IMR-90 (cell line): ENCODE data around the gene SNAPIN. TPM values are rescaled to one million over a fixed set of nuclear protein-coding genes. Genes with fewer than 3 reads are reported as not detected.

Experiments
- ATAC-seq: fragments of 200-7000 bp; cut with Tn5 transposase; 2 replicates; pipeline ENCODE4 v1.9.1; 2020; ENCODE audit warnings: low read depth, mild to moderate bottlenecking, moderate library complexity
- BruUV-seq: library from RNA; stranded (reverse); fragments of 400-500 nt; replicated peaks from 2 replicates; lab custom pipeline; 2021; lab: Mats Ljungman, UMichigan
- CTCF ChIA-PET: fragments of 300-600 bp; formaldehyde crosslinking; extraction: SDS; loops from one replicate; lab custom pipeline; 2021; ENCODE audit warnings: antibody characterized with exemption; lab: Yijun Ruan, JAX
- POLR2A ChIA-PET: fragments of 300-600 bp; sonication (Branson Sonifier 250); formaldehyde crosslinking; loops from one replicate; lab custom pipeline; 2022; ENCODE audit warnings: antibody characterized with exemption; ENCODE audit not compliant: unreplicated experiment; lab: Charles Lee
- DNase-seq: peaks from one replicate; pipeline ENCODE4 v3.0.0; 2013
- H2AFZ ChIP-seq: replicated peaks from 2 replicates; pipeline ENCODE3; 2013; ENCODE audit warnings: low read length, mild to moderate bottlenecking; ENCODE audit not compliant: poor library complexity
- H2AK5ac ChIP-seq: 2 replicates; pipeline ENCODE4 v1.6.1; 2013; ENCODE audit warnings: low read depth, low read length, inconsistent platforms
- H2AK9ac ChIP-seq: replicated peaks from 2 replicates; pipeline ENCODE3; 2013; ENCODE audit warnings: mild to moderate bottlenecking, low read depth, low read length, moderate library complexity; ENCODE audit not compliant: poor library complexity
- H2BK120ac ChIP-seq: 2 replicates; pipeline ENCODE4 v1.6.1; 2013; ENCODE audit warnings: low read depth, low read length, inconsistent platforms
- H2BK15ac ChIP-seq: 3 replicates; pipeline ENCODE4 v1.6.1; 2013; ENCODE audit warnings: low read depth, low read length, inconsistent platforms
- H2BK20ac ChIP-seq: 2 replicates; pipeline ENCODE4 v1.6.1; 2013; ENCODE audit warnings: low read depth, mild to moderate bottlenecking, inconsistent platforms, low read length, moderate library complexity
- H2BK5ac ChIP-seq: 2 replicates; pipeline ENCODE4 v1.6.1; 2013; ENCODE audit warnings: mild to moderate bottlenecking, low read depth, low read length, inconsistent platforms; ENCODE audit not compliant: poor library complexity, severe bottlenecking
- H3K14ac ChIP-seq: replicated peaks from 2 replicates; pipeline ENCODE4 v1.6.1; 2013; ENCODE audit warnings: low read depth, low read length, inconsistent platforms
- H3K18ac ChIP-seq: 2 replicates; pipeline ENCODE4 v1.6.1; 2013; ENCODE audit warnings: low read depth, low read length, control low read depth
- H3K23ac ChIP-seq: 2 replicates; pipeline ENCODE4 v1.6.1; 2013; ENCODE audit warnings: low read depth, low read length, inconsistent platforms
- H3K27ac ChIP-seq: 2 replicates; pipeline ENCODE4 v1.5.1; 2013; ENCODE audit warnings: mild to moderate bottlenecking, control low read depth, low read length; ENCODE audit not compliant: insufficient read depth
- H3K27me3 ChIP-seq: 2 replicates; pipeline ENCODE4 v1.6.1; 2013; ENCODE audit warnings: low read length; ENCODE audit not compliant: control insufficient read depth, insufficient read depth
- H3K36me3 ChIP-seq: 2 replicates; pipeline ENCODE4 v1.6.1; 2013; ENCODE audit warnings: low read length, mixed read lengths; ENCODE audit not compliant: control insufficient read depth, insufficient read depth
- H3K4ac ChIP-seq: 2 replicates; pipeline ENCODE4 v1.6.1; 2013; ENCODE audit warnings: low read depth, low read length, inconsistent platforms
- H3K4me1 ChIP-seq: 2 replicates; pipeline ENCODE4 v1.6.1; 2013; ENCODE audit warnings: low read length, mixed read lengths; ENCODE audit not compliant: control insufficient read depth, insufficient read depth
- H3K4me2 ChIP-seq: 2 replicates; pipeline ENCODE4 v1.6.1; 2013; ENCODE audit warnings: low read depth, mild to moderate bottlenecking, control low read depth, low read length, moderate library complexity
- H3K4me3 ChIP-seq: 2 replicates; pipeline ENCODE4 v1.5.1; 2013; ENCODE audit warnings: low read depth, mild to moderate bottlenecking, control low read depth, low read length, moderate library complexity; ENCODE audit not compliant: insufficient read depth
- H3K56ac ChIP-seq: 2 replicates; pipeline ENCODE4 v1.6.1; 2013; ENCODE audit warnings: low read length, inconsistent platforms; ENCODE audit not compliant: insufficient read depth; ENCODE audit errors: extremely low read depth
- H3K79me1 ChIP-seq, 2 experiments: 2 replicates each; pipeline ENCODE4 v1.6.1; 2013; ENCODE audit warnings: low read length in 2 of 2, inconsistent platforms in 1 of 2, low read depth in 1 of 2
- H3K9ac ChIP-seq: 2 replicates; pipeline ENCODE4 v1.6.1; 2013; ENCODE audit warnings: low read depth, low read length, control low read depth
- H3K9me1 ChIP-seq: 2 replicates; pipeline ENCODE4 v1.6.1; 2013; ENCODE audit warnings: low read length, inconsistent platforms; ENCODE audit not compliant: insufficient read depth
- H3K9me3 ChIP-seq: 2 replicates; pipeline ENCODE4 v1.6.1; 2013; ENCODE audit warnings: low read length; ENCODE audit not compliant: control insufficient read depth, insufficient read depth
- H4K20me1 ChIP-seq: 2 replicates; pipeline ENCODE4 v1.6.1; 2013; ENCODE audit warnings: low read length, inconsistent platforms; ENCODE audit not compliant: insufficient read depth
- H4K5ac ChIP-seq: 2 replicates; pipeline ENCODE4 v1.6.1; 2013; ENCODE audit warnings: mild to moderate bottlenecking, low read depth, low read length, control low read depth
- H4K8ac ChIP-seq, 2 experiments: 2 replicates each; pipeline ENCODE4 v1.6.1; 2013; ENCODE audit warnings: low read depth in 2 of 2, low read length in 2 of 2, control low read depth in 1 of 2, inconsistent platforms in 1 of 2
- H4K91ac ChIP-seq: 2 replicates; pipeline ENCODE4 v1.6.1; 2013; ENCODE audit warnings: low read depth, low read length, inconsistent platforms; ENCODE audit not compliant: insufficient read depth
- BHLHE40 ChIP-seq: fragments of 150-350 bp; IDR thresholded peaks from 2 replicates; pipeline ENCODE4 v1.6.1; 2016; ENCODE audit warnings: mild to moderate bottlenecking, low read depth, low read length
- CEBPB ChIP-seq: IDR thresholded peaks from 2 replicates; pipeline ENCODE4 v1.6.1; 2012; ENCODE audit warnings: low read depth, low read length, improper control_type of control experiment
- CHD1 ChIP-seq: IDR thresholded peaks from 2 replicates; pipeline ENCODE4 v1.6.1; 2012; ENCODE audit warnings: low read depth, low read length, improper control_type of control experiment
- ELK1 ChIP-seq: fragments of 150-350 bp; IDR thresholded peaks from 2 replicates; pipeline ENCODE4 v1.6.1; 2016; ENCODE audit warnings: low read depth, mild to moderate bottlenecking, low read length, moderate library complexity, borderline replicate concordance
- FOS ChIP-seq: fragments of 150-350 bp; IDR thresholded peaks from 2 replicates; pipeline ENCODE4 v1.6.1; 2016; ENCODE audit warnings: low read depth, low read length
- MAFK ChIP-seq: IDR thresholded peaks from 2 replicates; pipeline ENCODE4 v1.6.1; 2012; ENCODE audit warnings: low read depth, low read length, improper control_type of control experiment
- MAZ ChIP-seq: IDR thresholded peaks from 2 replicates; pipeline ENCODE4 v1.6.1; 2012; ENCODE audit warnings: low read depth, mild to moderate bottlenecking, low read length, improper control_type of control experiment, moderate library complexity, borderline replicate concordance
- MXI1 ChIP-seq: IDR thresholded peaks from 2 replicates; pipeline ENCODE4 v1.6.1; 2012; ENCODE audit warnings: low read depth, mild to moderate bottlenecking, low read length, moderate library complexity, borderline replicate concordance
- NFE2L2 ChIP-seq: fragments of 150-350 bp; IDR thresholded peaks from 2 replicates; pipeline ENCODE4 v1.6.1; 2016; ENCODE audit warnings: low read depth, mild to moderate bottlenecking, low read length
- POLR2A ChIP-seq: IDR thresholded peaks from 2 replicates; pipeline ENCODE4 v1.6.1; 2012; ENCODE audit warnings: mild to moderate bottlenecking, low read depth, low read length
- RAD21 ChIP-seq: IDR thresholded peaks from 2 replicates; pipeline ENCODE4 v1.6.1; 2012; ENCODE audit warnings: low read length, improper control_type of control experiment
- RCOR1 ChIP-seq: IDR thresholded peaks from 2 replicates; pipeline ENCODE4 v1.6.1; 2012; ENCODE audit warnings: mild to moderate bottlenecking, low read length, improper control_type of control experiment; ENCODE audit not compliant: insufficient replicate concordance
- RFX5 ChIP-seq: IDR thresholded peaks from 2 replicates; pipeline ENCODE4 v1.8.0; 2012; ENCODE audit warnings: low read depth, mild to moderate bottlenecking, low read length, moderate library complexity
- SMC3 ChIP-seq: fragments of 150-350 bp; IDR thresholded peaks from 2 replicates; pipeline ENCODE4 v1.6.1; 2016; ENCODE audit warnings: low read depth, mild to moderate bottlenecking, antibody characterized with exemption, low read length, moderate library complexity
- USF2 ChIP-seq: fragments of 150-350 bp; IDR thresholded peaks from 2 replicates; pipeline ENCODE4 v1.6.1; 2017; ENCODE audit warnings: mild to moderate bottlenecking, antibody characterized with exemption, low read length, low read depth
- WGBS, 2 experiments: methylation state at CpG; one replicate each; pipeline versions ENCODE4 v1.1.5 to v1.1.7; 2013; ENCODE audit warnings: missing lambda C conversion rate in 2 of 2; ENCODE audit not compliant: insufficient read length in 1 of 2; ENCODE audit errors: extremely low coverage in 2 of 2; 5-methylcytosine and 5-hydroxymethylcytosine counted together
- dilution Hi-C: fragments of 300-500 bp; cut with HindIII; formaldehyde crosslinking; loops from one replicate; pipeline ENCODE4 v1.14.3; 2018; ENCODE audit warnings: low sequenced_read_pairs; ENCODE audit not compliant: unreplicated experiment
- in situ Hi-C: fragments of 300-500 bp; cut with MboI; formaldehyde crosslinking; loops from 3 replicates; pipeline ENCODE4 v1.14.3; 2019; ENCODE audit warnings: low sequenced_read_pairs, inconsistent platforms, mixed read lengths
- intact Hi-C: fragments of 100-400 bp; cut with micrococcal nuclease; formaldehyde crosslinking; loops from 2 replicates; pipeline ENCODE4 v1.10.0; 2022
- polyA plus RNA-seq, 3 experiments: library from polyadenylated mRNA; depleted of rRNA; stranded (reverse); fragments of >200 nt; gene quantifications; 2 replicates each; pipeline ENCODE4 v1.2.3, GENCODE V29; 2012; ENCODE audit warnings: low replicate concordance in 1 of 3
- total RNA-seq: library from RNA; depleted of rRNA; stranded (reverse); fragments of >200 nt; gene quantifications from 2 replicates; pipeline ENCODE4 v1.2.3, GENCODE V29; 2012
- TF ChIP-seq, protein P1 (sequence below): conservative IDR thresholded peaks from 2 replicates; pipeline ENCODE4 v1.5.1; 2012; ENCODE audit warnings: mild to moderate bottlenecking, low read depth, low read length, improper control_type of control experiment

SNAPIN gene
- total and polyA plus RNA-seq, 2 of the 4 experiments (the other 2 are of a cell fraction): 37.4 to 40.9 TPM

- Histone ChIP-seq H3K27me3 (no peaks in the 10 kb centered on the region), H3K27ac (no peak overlapping the region), H3K4me1 (no peaks in the 10 kb centered on the region), H4K20me1 (peaks cover 16% of the 10 kb centered on the region), H3K9me1 (0 out of 2 replicates have a peak, but pooled peaks cover 2% of the 10 kb centered on the region), H3K4me2 (no peak overlapping the region), H3K18ac (no peak overlapping the region), H3K9me3 (no peaks in the 10 kb centered on the region), H3K79me1 (peaks cover 31 to 75% of the 10 kb centered on the region in 2 experiments), H2BK5ac (no peak overlapping the region), H3K4ac (no peak overlapping the region), H3K56ac (no peak overlapping the region), H2BK15ac (no peak overlapping the region), H2AFZ (no peak overlapping the region), H4K91ac (no peak overlapping the region), H3K9ac (no peak overlapping the region), H2BK120ac (no peak overlapping the region), H2AK9ac (no peak overlapping the region), H2BK20ac (no peak overlapping the region), H2AK5ac (no peak overlapping the region), H3K4me3 (no peak overlapping the region), H4K8ac (no peak overlapping the region), H3K14ac (no peak overlapping the region), H3K23ac (no peak overlapping the region), H4K5ac (no peak overlapping the region), H3K36me3 (peaks cover 62% of the 10 kb centered on the region)
- POLR2A ChIA-PET: no interaction called here
- CTCF ChIA-PET: no interaction called here
- ATAC-seq: no peak
- intact Hi-C loops (no loop called here), dilution Hi-C loops (no loop called here), in situ Hi-C loops (loop anchor here (10.0 kb wide), 1 partner anchor 127 kb away; no protein-coding TSS in a partner anchor)
- WGBS, 2 experiments: 96% methylated on average over 6 of the region's 11 CpGs; no CpG with 5 or more reads in 1 of the 2 experiments
- no peak for DNase-seq
- TF ChIP-seq, protein P1, sequence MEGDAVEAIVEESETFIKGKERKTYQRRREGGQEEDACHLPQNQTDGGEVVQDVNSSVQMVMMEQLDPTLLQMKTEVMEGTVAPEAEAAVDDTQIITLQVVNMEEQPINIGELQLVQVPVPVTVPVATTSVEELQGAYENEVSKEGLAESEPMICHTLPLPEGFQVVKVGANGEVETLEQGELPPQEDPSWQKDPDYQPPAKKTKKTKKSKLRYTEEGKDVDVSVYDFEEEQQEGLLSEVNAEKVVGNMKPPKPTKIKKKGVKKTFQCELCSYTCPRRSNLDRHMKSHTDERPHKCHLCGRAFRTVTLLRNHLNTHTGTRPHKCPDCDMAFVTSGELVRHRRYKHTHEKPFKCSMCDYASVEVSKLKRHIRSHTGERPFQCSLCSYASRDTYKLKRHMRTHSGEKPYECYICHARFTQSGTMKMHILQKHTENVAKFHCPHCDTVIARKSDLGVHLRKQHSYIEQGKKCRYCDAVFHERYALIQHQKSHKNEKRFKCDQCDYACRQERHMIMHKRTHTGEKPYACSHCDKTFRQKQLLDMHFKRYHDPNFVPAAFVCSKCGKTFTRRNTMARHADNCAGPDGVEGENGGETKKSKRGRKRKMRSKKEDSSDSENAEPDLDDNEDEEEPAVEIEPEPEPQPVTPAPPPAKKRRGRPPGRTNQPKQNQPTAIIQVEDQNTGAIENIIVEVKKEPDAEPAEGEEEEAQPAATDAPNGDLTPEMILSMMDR: no peak
- TF ChIP-seq CEBPB (no peak), POLR2A (no peak), CHD1 (no peak), NFE2L2 (no peak), ELK1 (no peak), RFX5 (no peak), RAD21 (no peak), MAZ (no peak), MXI1 (no peak), MAFK (no peak), USF2 (no peak), SMC3 (no peak), BHLHE40 (no peak), FOS (no peak), RCOR1 (no peak)
- BruUV-seq: no TSS peak
These were observed 16.3 kb upstream of the SNAPIN start for GRCh38 chr1:153642161-153642560.
